Loucy (cell line): Measurements from ENCODE around the gene LRR1.

Experiments used
- H2AFZ ChIP-seq: fragments of 200-600 bp; sonication (generic); 2 replicates; pipeline ENCODE4 v1.6.0; 2016; ENCODE audit warnings: antibody characterized with exemption, mild to moderate bottlenecking, low read length, moderate library complexity
- H3F3A ChIP-seq: fragments of 200-600 bp; 2 replicates; pipeline ENCODE4 v1.6.0; 2016; ENCODE audit warnings: antibody characterized with exemption, low read depth, mild to moderate bottlenecking
- H3K27me3 ChIP-seq: fragments of 200-600 bp; sonication (generic); 2 replicates; pipeline ENCODE4 v1.6.1; 2014; ENCODE audit warnings: low read length, mild to moderate bottlenecking; ENCODE audit not compliant: insufficient read depth, poor library complexity, severe bottlenecking
- H3K36me3 ChIP-seq: fragments of 200-600 bp; sonication (generic); 2 replicates; pipeline ENCODE4 v1.6.1; 2016; ENCODE audit warnings: low read length; ENCODE audit not compliant: insufficient read depth
- H3K4me1 ChIP-seq: fragments of 200-600 bp; sonication (generic); 2 replicates; pipeline ENCODE4 v1.5.1; 2014; ENCODE audit warnings: low read length, mild to moderate bottlenecking; ENCODE audit not compliant: insufficient read depth, poor library complexity, severe bottlenecking
- H3K4me2 ChIP-seq: fragments of 200-600 bp; sonication (generic); 2 replicates; pipeline ENCODE4 v1.6.0; 2014; ENCODE audit warnings: antibody characterized with exemption, low read length, low read depth, mild to moderate bottlenecking; ENCODE audit not compliant: poor library complexity, severe bottlenecking
- H3K4me3 ChIP-seq: fragments of 200-600 bp; sonication (generic); 2 replicates; pipeline ENCODE4 v1.5.1; 2014; ENCODE audit warnings: low read length, mild to moderate bottlenecking, mixed read lengths; ENCODE audit not compliant: poor library complexity, severe bottlenecking
- H3K79me2 ChIP-seq: fragments of 200-600 bp; sonication (generic); 2 replicates; pipeline ENCODE4 v1.6.1; 2014; ENCODE audit warnings: low read length; ENCODE audit not compliant: insufficient read depth
- H3K9ac ChIP-seq: fragments of 200-600 bp; sonication (generic); 2 replicates; pipeline ENCODE4 v1.6.0; 2014; ENCODE audit warnings: mild to moderate bottlenecking, low read depth, low read length, moderate library complexity; ENCODE audit not compliant: poor library complexity, severe bottlenecking
- H3K9me2 ChIP-seq: fragments of 200-600 bp; sonication (generic); replicated peaks from 2 replicates; pipeline ENCODE4 v1.6.1; 2016; ENCODE audit warnings: low read depth, low read length, mixed read lengths
- H3K9me3 ChIP-seq: fragments of 200-600 bp; sonication (generic); 2 replicates; pipeline ENCODE4 v1.6.1; 2014; ENCODE audit warnings: mild to moderate bottlenecking, antibody characterized with exemption, low read length, low read depth; ENCODE audit not compliant: insufficient read depth
- H4K20me1 ChIP-seq: fragments of 200-600 bp; sonication (generic); 2 replicates; pipeline ENCODE4 v1.6.0; 2014; ENCODE audit warnings: antibody characterized with exemption, low read length, mild to moderate bottlenecking; ENCODE audit not compliant: insufficient read depth, poor library complexity, severe bottlenecking
- EZH2phosphoT487 ChIP-seq: fragments of 200-600 bp; IDR thresholded peaks from 2 replicates; pipeline ENCODE4 v1.6.1; 2018; ENCODE audit warnings: antibody characterized with exemption, mild to moderate bottlenecking, moderate library complexity, borderline replicate concordance
- TF ChIP-seq, protein P1 (sequence below): fragments of 200-600 bp; sonication (generic); conservative IDR thresholded peaks from 2 replicates; pipeline ENCODE4 v1.5.1; 2014; ENCODE audit warnings: mild to moderate bottlenecking, antibody characterized with exemption, low read length

LRR1 gene

DNA sequence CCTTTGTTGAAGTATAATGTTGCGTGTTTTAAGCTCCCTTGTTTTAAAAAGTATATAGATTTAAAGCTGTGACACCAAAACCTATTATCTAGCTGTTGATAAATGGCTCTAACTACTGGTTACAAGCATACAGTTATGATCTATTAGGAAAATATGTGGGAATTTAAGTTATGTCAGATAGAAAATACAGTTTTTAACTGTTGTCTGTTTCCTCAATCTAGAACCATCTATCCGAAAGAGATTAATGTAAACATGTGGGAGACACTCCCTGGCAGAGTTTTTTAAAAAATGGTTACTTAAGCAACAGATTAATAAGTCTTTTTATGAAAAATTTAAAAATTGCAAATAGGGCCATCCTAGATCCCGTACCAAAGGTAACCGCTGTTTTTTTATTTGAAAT, 13.5 kb downstream of the LRR1 start:
- peaks cover 25% of the 10 kb centered on the region for H3K36me3 ChIP-seq
- peaks cover 9% of the 10 kb centered on the region for H3K4me1 ChIP-seq
- H3K79me2 ChIP-seq: peaks cover 73% of the 10 kb centered on the region
- H3K9me2 ChIP-seq: no peaks in the 10 kb centered on the region
- H2AFZ ChIP-seq: no peak overlapping the region
- no peaks in the 10 kb centered on the region for H3K9me3 ChIP-seq
- TF ChIP-seq EZH2phosphoT487: no peak
- TF ChIP-seq, protein P1, sequence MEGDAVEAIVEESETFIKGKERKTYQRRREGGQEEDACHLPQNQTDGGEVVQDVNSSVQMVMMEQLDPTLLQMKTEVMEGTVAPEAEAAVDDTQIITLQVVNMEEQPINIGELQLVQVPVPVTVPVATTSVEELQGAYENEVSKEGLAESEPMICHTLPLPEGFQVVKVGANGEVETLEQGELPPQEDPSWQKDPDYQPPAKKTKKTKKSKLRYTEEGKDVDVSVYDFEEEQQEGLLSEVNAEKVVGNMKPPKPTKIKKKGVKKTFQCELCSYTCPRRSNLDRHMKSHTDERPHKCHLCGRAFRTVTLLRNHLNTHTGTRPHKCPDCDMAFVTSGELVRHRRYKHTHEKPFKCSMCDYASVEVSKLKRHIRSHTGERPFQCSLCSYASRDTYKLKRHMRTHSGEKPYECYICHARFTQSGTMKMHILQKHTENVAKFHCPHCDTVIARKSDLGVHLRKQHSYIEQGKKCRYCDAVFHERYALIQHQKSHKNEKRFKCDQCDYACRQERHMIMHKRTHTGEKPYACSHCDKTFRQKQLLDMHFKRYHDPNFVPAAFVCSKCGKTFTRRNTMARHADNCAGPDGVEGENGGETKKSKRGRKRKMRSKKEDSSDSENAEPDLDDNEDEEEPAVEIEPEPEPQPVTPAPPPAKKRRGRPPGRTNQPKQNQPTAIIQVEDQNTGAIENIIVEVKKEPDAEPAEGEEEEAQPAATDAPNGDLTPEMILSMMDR: no peak
- H3K4me3 ChIP-seq: no peak overlapping the region
- H3K4me2 ChIP-seq: peak overlapping the region; percentile 32
- H3F3A ChIP-seq: peaks cover 12% of the 10 kb centered on the region; the same call in 1 of the 2 replicates
- H3K9ac ChIP-seq: peak overlapping the region; percentile 20
- peaks cover 24% of the 10 kb centered on the region for H4K20me1 ChIP-seq
- H3K27me3 ChIP-seq: no peaks in the 10 kb centered on the region

DNA sequence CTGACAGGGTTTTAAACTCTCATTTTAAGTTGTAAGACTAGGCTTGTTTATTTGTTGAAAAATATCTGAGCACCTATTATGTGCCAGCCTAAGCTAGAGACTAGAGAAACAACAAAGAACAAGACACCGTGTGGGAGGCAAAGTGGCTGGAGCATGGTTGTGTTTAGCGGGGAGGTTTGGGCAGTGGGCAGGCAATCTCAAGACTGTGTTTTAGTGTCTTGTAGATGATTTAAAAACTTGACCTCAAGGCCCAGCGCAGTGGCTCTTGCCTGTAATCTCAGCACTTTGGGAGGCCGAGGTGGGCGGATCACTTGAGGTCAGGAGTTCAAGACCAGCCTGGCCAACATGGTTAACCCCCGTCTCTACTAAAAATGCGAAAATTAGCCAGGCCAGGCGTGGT, 13.9 kb downstream of the LRR1 start:
- Histone ChIP-seq H3K36me3 (peaks cover 24% of the 10 kb centered on the region), H3F3A (peaks cover 12% of the 10 kb centered on the region; the same call in 1 of the 2 replicates), H3K9me2 (no peaks in the 10 kb centered on the region), H3K9me3 (no peaks in the 10 kb centered on the region), H3K27me3 (no peaks in the 10 kb centered on the region), H4K20me1 (peaks cover 23% of the 10 kb centered on the region), H3K4me2 (peak overlapping the region; percentile 32), H3K4me3 (no peak overlapping the region), H3K79me2 (peaks cover 73% of the 10 kb centered on the region), H2AFZ (no peak overlapping the region), H3K9ac (peak overlapping the region; percentile 20), H3K4me1 (peaks cover 9% of the 10 kb centered on the region)
- TF ChIP-seq, protein P1: no peak
- no peak for TF ChIP-seq EZH2phosphoT487

DNA sequence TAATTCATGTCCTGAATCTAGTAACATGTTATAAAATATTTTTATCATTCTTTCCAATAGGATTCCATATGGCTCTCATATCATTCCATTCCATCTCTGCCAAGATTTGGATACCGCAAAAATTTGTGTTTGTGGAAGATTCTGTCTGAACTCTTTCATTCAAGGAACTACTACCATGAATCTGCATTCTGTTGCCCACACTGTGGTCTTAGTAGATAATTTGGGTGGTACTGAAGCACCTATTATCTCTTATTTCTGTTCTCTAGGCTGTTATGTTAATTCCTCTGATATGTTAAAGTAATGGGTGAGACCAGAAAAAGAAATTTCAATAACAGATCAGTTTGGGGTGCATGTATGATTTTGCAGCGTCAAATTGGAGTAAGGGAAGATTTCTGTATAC, 15.5 kb downstream of the LRR1 start:
- no peak overlapping the region for H2AFZ ChIP-seq
- H3K79me2 ChIP-seq: peaks cover 75% of the 10 kb centered on the region
- H4K20me1 ChIP-seq: peaks cover 32% of the 10 kb centered on the region
- H3K4me2 ChIP-seq: no peak overlapping the region
- H3K9ac ChIP-seq: no peak overlapping the region
- H3F3A ChIP-seq: peaks cover 12% of the 10 kb centered on the region; the same call in 1 of the 2 replicates
- peaks cover 16% of the 10 kb centered on the region for H3K4me1 ChIP-seq
- no peaks in the 10 kb centered on the region for H3K9me3 ChIP-seq
- no peaks in the 10 kb centered on the region for H3K9me2 ChIP-seq
- TF ChIP-seq EZH2phosphoT487: no peak
- TF ChIP-seq, protein P1: no peak
- peaks cover 28% of the 10 kb centered on the region; the same call in 1 of the 2 replicates for H3K36me3 ChIP-seq
- no peak overlapping the region for H3K4me3 ChIP-seq
- H3K27me3 ChIP-seq: no peaks in the 10 kb centered on the region
